Measurements from ENCODE around the gene SRGAP1. TPM values are rescaled to one million over a fixed set of nuclear protein-coding genes. Genes with fewer than 3 reads are reported as not detected.

Gene SRGAP1
- total RNA-seq, 1 experiment from 2014 or later, result 26.8 TPM

DNA sequence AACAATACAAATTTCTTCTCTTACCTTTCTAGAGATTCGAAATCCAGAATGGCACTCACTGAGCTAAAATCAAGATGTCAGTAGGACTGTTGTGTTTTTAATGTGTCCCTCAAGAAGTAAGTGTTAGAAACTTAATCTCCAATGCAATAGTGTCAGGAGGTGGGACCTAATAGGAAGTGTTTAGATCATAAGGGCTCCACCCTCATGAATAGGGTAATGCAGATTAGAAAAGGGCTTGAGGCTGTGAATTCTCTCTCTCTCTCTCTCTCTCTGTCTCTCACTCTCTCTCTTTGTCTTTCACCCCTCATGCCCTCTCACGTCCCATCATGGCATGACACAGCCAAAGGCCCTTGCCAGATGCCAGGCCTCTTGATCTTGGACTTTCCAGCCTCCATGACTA lies 15.6 kb upstream of the SRGAP1 start:
- CTCF ChIA-PET, result no interaction called here
- POLR2A ChIA-PET, result no interaction called here
- intact Hi-C loops (cut with micrococcal nuclease; ENCODE audit: unreplicated experiment) (loop anchor here (5.0 kb wide), 1 partner anchor 563 kb away; the partner anchor contains the start of gene C12orf56), in situ Hi-C loops (cut with HindIII; ENCODE audit: low pct_unique_long_range_greater_than_20kb, low sequenced_read_pairs) (no loop called here)
- BruUV-seq (replicated peaks), result no TSS peak
- Histone ChIP-seq H3K27ac (ENCODE audit: low read length) (no peak overlapping the region), H3K36me3 (ENCODE audit: control insufficient read depth, insufficient read depth, low read length) (no peaks in the 10 kb centered on the region), H3K27me3 (ENCODE audit: control insufficient read depth, insufficient read depth, low read length) (no peaks in the 10 kb centered on the region), H3K4me3 (ENCODE audit: low read depth in 2 of 2, low read length in 2 of 2) (no peak overlapping the region), H3K4me1 (ENCODE audit: control insufficient read depth, insufficient read depth, low read length) (no peaks in the 10 kb centered on the region), H3K9me3 (ENCODE audit: control insufficient read depth, insufficient read depth, low read depth, low read length) (no peaks in the 10 kb centered on the region)
- DNase-seq (ENCODE audit: low read depth, low spot score) (no peak), ATAC-seq (no peak)
- TF ChIP-seq SIN3A (IDR thresholded peaks at IDR 0.05; ENCODE audit: borderline replicate concordance, insufficient read depth, low read depth, low read length) (no peak), TCF7L2 (IDR thresholded peaks at IDR 0.05; ENCODE audit: low read depth, low read length) (no peak), POLR2AphosphoS5 (IDR thresholded peaks at IDR 0.05; ENCODE audit: low read depth, low read length) (no peak)
- TF ChIP-seq, protein P1, sequence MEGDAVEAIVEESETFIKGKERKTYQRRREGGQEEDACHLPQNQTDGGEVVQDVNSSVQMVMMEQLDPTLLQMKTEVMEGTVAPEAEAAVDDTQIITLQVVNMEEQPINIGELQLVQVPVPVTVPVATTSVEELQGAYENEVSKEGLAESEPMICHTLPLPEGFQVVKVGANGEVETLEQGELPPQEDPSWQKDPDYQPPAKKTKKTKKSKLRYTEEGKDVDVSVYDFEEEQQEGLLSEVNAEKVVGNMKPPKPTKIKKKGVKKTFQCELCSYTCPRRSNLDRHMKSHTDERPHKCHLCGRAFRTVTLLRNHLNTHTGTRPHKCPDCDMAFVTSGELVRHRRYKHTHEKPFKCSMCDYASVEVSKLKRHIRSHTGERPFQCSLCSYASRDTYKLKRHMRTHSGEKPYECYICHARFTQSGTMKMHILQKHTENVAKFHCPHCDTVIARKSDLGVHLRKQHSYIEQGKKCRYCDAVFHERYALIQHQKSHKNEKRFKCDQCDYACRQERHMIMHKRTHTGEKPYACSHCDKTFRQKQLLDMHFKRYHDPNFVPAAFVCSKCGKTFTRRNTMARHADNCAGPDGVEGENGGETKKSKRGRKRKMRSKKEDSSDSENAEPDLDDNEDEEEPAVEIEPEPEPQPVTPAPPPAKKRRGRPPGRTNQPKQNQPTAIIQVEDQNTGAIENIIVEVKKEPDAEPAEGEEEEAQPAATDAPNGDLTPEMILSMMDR (IDR thresholded peaks at IDR 0.05), result no peak
- TF ChIP-seq, protein P2, sequence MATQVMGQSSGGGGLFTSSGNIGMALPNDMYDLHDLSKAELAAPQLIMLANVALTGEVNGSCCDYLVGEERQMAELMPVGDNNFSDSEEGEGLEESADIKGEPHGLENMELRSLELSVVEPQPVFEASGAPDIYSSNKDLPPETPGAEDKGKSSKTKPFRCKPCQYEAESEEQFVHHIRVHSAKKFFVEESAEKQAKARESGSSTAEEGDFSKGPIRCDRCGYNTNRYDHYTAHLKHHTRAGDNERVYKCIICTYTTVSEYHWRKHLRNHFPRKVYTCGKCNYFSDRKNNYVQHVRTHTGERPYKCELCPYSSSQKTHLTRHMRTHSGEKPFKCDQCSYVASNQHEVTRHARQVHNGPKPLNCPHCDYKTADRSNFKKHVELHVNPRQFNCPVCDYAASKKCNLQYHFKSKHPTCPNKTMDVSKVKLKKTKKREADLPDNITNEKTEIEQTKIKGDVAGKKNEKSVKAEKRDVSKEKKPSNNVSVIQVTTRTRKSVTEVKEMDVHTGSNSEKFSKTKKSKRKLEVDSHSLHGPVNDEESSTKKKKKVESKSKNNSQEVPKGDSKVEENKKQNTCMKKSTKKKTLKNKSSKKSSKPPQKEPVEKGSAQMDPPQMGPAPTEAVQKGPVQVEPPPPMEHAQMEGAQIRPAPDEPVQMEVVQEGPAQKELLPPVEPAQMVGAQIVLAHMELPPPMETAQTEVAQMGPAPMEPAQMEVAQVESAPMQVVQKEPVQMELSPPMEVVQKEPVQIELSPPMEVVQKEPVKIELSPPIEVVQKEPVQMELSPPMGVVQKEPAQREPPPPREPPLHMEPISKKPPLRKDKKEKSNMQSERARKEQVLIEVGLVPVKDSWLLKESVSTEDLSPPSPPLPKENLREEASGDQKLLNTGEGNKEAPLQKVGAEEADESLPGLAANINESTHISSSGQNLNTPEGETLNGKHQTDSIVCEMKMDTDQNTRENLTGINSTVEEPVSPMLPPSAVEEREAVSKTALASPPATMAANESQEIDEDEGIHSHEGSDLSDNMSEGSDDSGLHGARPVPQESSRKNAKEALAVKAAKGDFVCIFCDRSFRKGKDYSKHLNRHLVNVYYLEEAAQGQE (IDR thresholded peaks at IDR 0.05; ENCODE audit: insufficient read depth in 1 of 2, low read depth in 2 of 2, low read length in 1 of 2), result no peak

DNA sequence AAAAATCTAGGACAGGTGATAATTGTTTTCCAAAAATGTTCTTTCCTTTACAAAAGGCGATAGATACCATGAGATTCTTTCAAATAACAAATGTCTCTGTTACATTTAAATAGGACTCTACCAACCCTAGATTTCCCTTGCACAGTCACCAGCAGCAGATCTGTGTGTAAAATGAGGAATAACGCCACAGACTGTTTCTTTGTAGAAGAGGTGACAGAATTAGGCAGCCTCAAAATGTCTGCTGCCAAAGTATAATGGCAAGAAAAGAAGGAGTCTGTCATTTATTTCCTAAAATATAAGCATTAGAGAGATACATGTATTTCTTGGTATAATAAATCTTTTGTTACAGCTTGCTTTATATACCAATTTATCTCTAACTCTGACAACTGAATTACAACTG lies 8.5 kb upstream of the SRGAP1 start:
- Histone ChIP-seq H3K4me3 (ENCODE audit: low read depth in 2 of 2, low read length in 2 of 2) (no peak overlapping the region), H3K4me1 (ENCODE audit: control insufficient read depth, insufficient read depth, low read length) (no peaks in the 10 kb centered on the region; the same call in 1 of the 2 replicates), H3K27ac (ENCODE audit: low read length) (no peak overlapping the region), H3K27me3 (ENCODE audit: control insufficient read depth, insufficient read depth, low read length) (no peaks in the 10 kb centered on the region), H3K36me3 (ENCODE audit: control insufficient read depth, insufficient read depth, low read length) (no peaks in the 10 kb centered on the region), H3K9me3 (ENCODE audit: control insufficient read depth, insufficient read depth, low read depth, low read length) (no peaks in the 10 kb centered on the region)
- no peak for DNase-seq (ENCODE audit: low read depth, low spot score)
- BruUV-seq (replicated peaks), result no TSS peak
- in situ Hi-C loops (cut with HindIII; ENCODE audit: low pct_unique_long_range_greater_than_20kb, low sequenced_read_pairs) (no loop called here), intact Hi-C loops (cut with micrococcal nuclease; ENCODE audit: unreplicated experiment) (no loop called here)
- TF ChIP-seq POLR2AphosphoS5 (IDR thresholded peaks at IDR 0.05; ENCODE audit: low read depth, low read length) (no peak), SIN3A (IDR thresholded peaks at IDR 0.05; ENCODE audit: borderline replicate concordance, insufficient read depth, low read depth, low read length) (no peak), TCF7L2 (IDR thresholded peaks at IDR 0.05; ENCODE audit: low read depth, low read length) (no peak)
- TF ChIP-seq, protein P2 (IDR thresholded peaks at IDR 0.05; ENCODE audit: insufficient read depth in 1 of 2, low read depth in 2 of 2, low read length in 1 of 2), result no peak
- TF ChIP-seq, protein P1 (IDR thresholded peaks at IDR 0.05), result no peak
- ATAC-seq, result no peak
- ChIA-PET CTCF (interaction anchor here (0.7 kb wide), 1 partner anchor 65 kb away, joined by 5 read pairs; no protein-coding TSS in a partner anchor), POLR2A (no interaction called here)
